AG08396 (cell line): ENCODE data around the gene PPP3R1.

Experiments used
- DNase-seq: peaks from one replicate; pipeline ENCODE4 v3.0.0; 2012; ENCODE audit warnings: low spot score, mixed read lengths

The PPP3R1 gene

GRCh38 chr2:68258851-68259250 is 6.5 kb upstream of the PPP3R1 start:
- DNase-seq: peak; percentile 23

GRCh38 chr2:68256093-68256450 is 3.7 kb upstream of the PPP3R1 start:
- peak; percentile 56 for DNase-seq

GRCh38 chr2:68253219-68254068 is 1.1 kb upstream of the PPP3R1 start:
- no peak for DNase-seq

- DNase-seq: peak; percentile 28
Measured at GRCh38 chr2:68251855-68252399, 405 bp downstream of the PPP3R1 start.

- DNase-seq: peak; percentile 70
Measured at GRCh38 chr2:68251187-68251854, 1.0 kb downstream of the PPP3R1 start.

- DNase-seq: no peak
Measured at GRCh38 chr2:68250652-68251186, 1.6 kb downstream of the PPP3R1 start.

GRCh38 chr2:68250196-68250595 is 2.1 kb downstream of the PPP3R1 start:
- DNase-seq: no peak

- DNase-seq: no peak
Measured at GRCh38 chr2:68248806-68249205, 3.5 kb downstream of the PPP3R1 start.

GRCh38 chr2:68248361-68248760 is 4.0 kb downstream of the PPP3R1 start:
- no peak for DNase-seq

GRCh38 chr2:68246396-68246795 is 5.9 kb downstream of the PPP3R1 start:
- no peak for DNase-seq

GRCh38 chr2:68245672-68246071 is 6.7 kb downstream of the PPP3R1 start:
- no peak for DNase-seq

GRCh38 chr2:68245066-68245465 is 7.3 kb downstream of the PPP3R1 start:
- no peak for DNase-seq

- DNase-seq: no peak
Measured at GRCh38 chr2:68244456-68244855, 7.9 kb downstream of the PPP3R1 start.

GRCh38 chr2:68241732-68242131 is 10.6 kb downstream of the PPP3R1 start:
- DNase-seq: no peak

GRCh38 chr2:68240446-68240845 is 11.9 kb downstream of the PPP3R1 start:
- DNase-seq: no peak

- DNase-seq: no peak
Measured at GRCh38 chr2:68238955-68239822, 13.1 kb downstream of the PPP3R1 start.

- no peak for DNase-seq
Measured at GRCh38 chr2:68237976-68238580, 14.3 kb downstream of the PPP3R1 start.

- DNase-seq: no peak
Measured at GRCh38 chr2:68237404-68237803, 14.9 kb downstream of the PPP3R1 start.

- DNase-seq: no peak
Measured at GRCh38 chr2:68236876-68237275, 15.5 kb downstream of the PPP3R1 start.

GRCh38 chr2:68236103-68236734 is 16.1 kb downstream of the PPP3R1 start:
- DNase-seq: no peak

- no peak for DNase-seq
Measured at GRCh38 chr2:68235090-68235489, 17.2 kb downstream of the PPP3R1 start.
